ENCODE results near the gene EIF2B4. TPM values are rescaled to one million over a fixed set of nuclear protein-coding genes. Genes with fewer than 3 reads are reported as not detected.

Gene EIF2B4
- total RNA-seq, 2 donors from 2014 or later, result 32.1 to 40.0 TPM

Other genes with a start within 250 kb of the EIF2B4 start
- gene ABHD1, start 246.5 kb downstream of the EIF2B4 start, total RNA-seq, result 1 to 10 TPM; 1.1 to 3.2 TPM
- gene PREB, start 235.7 kb downstream of the EIF2B4 start, total RNA-seq, result 10 to 100 TPM; 50.1 to 51.5 TPM
- not detected for gene PRR30, start 230.9 kb downstream of the EIF2B4 start, total RNA-seq
- under 1 TPM in 1 of 2 donors, not detected in 1; 0.24 TPM for gene TCF23, start 221.3 kb downstream of the EIF2B4 start, total RNA-seq
- gene ATRAID, start 158.3 kb downstream of the EIF2B4 start, total RNA-seq, result 100 to 1,000 TPM; 106 to 125 TPM
- gene SLC5A6, start 158.1 kb downstream of the EIF2B4 start, total RNA-seq, result 10 to 100 TPM; 20.0 to 21.4 TPM
- 10 to 100 TPM; 12.7 to 15.2 TPM for gene CAD, start 153.0 kb downstream of the EIF2B4 start, total RNA-seq
- 1 to 10 TPM; 4.8 to 5.7 TPM for gene SLC30A3, start 107.3 kb downstream of the EIF2B4 start, total RNA-seq
- gene DNAJC5G, start 94.9 kb downstream of the EIF2B4 start, total RNA-seq, result under 1 TPM; 0.41 to 0.71 TPM
- 100 to 1,000 TPM in 1 of 2 donors, 10 to 100 TPM in 1; 92.1 to 105 TPM for gene TRIM54, start 87.9 kb downstream of the EIF2B4 start, total RNA-seq
- 1 to 10 TPM; 1.2 to 1.6 TPM for gene UCN, start 61.9 kb downstream of the EIF2B4 start, total RNA-seq
- gene MPV17, start 47.2 kb downstream of the EIF2B4 start, total RNA-seq, result 10 to 100 TPM; 52.7 to 60.9 TPM
- 10 to 100 TPM; 17.7 to 29.1 TPM for gene GTF3C2, start 13.6 kb downstream of the EIF2B4 start, total RNA-seq
- 10 to 100 TPM; 61.4 to 74.3 TPM for gene SNX17, start 278 bp upstream of the EIF2B4 start, total RNA-seq
- 10 to 100 TPM in 1 of 2 donors, 1 to 10 TPM in 1; 9.4 to 11.9 TPM for gene ZNF513, start 10.4 kb upstream of the EIF2B4 start, total RNA-seq
- gene PPM1G, start 39.3 kb upstream of the EIF2B4 start, total RNA-seq, result 10 to 100 TPM; 35.2 to 42.1 TPM
- 10 to 100 TPM; 50.5 to 58.7 TPM for gene NRBP1, start 58.3 kb upstream of the EIF2B4 start, total RNA-seq
- not detected for gene KRTCAP3, start 72.0 kb upstream of the EIF2B4 start, total RNA-seq
- gene IFT172, start 119.4 kb upstream of the EIF2B4 start, total RNA-seq, result 10 to 100 TPM; 19.0 to 20.5 TPM
- gene FNDC4, start 124.9 kb upstream of the EIF2B4 start, total RNA-seq, result 10 to 100 TPM; 16.5 to 32.5 TPM
- gene GCKR, start 126.5 kb upstream of the EIF2B4 start, total RNA-seq, result 1 to 10 TPM; 1.1 to 1.2 TPM
- 10 to 100 TPM; 20.0 to 20.8 TPM for gene ZNF512, start 212.7 kb upstream of the EIF2B4 start, total RNA-seq